OCI-LY7 (cell line): ENCODE data around the gene B4GALNT2. TPM values are rescaled to one million over a fixed set of nuclear protein-coding genes. Genes with fewer than 3 reads are reported as not detected.
A peak's percentile ranks its signal among the peaks of the same experiment; 100 is the strongest.

Experiments used
- BruUV-seq: library from RNA; stranded (reverse); fragments of 400-500 nt; replicated peaks from 2 replicates; lab custom pipeline; 2021; lab: Mats Ljungman, UMichigan
- CTCF ChIA-PET: fragments of 300-600 bp; sonication (Branson Sonifier 250); formaldehyde crosslinking; loops from one replicate; lab custom pipeline; 2022; ENCODE audit warnings: antibody characterized with exemption; ENCODE audit not compliant: unreplicated experiment; lab: Charles Lee
- POLR2A ChIA-PET: fragments of 300-600 bp; sonication (Branson Sonifier 250); formaldehyde crosslinking; loops from one replicate; lab custom pipeline; 2022; ENCODE audit warnings: antibody characterized with exemption; lab: Charles Lee
- DNase-seq: peaks from one replicate; pipeline ENCODE4 v3.0.0-alpha.2; 2015; ENCODE audit warnings: low spot score
- H2AFZ ChIP-seq: fragments of 200-600 bp; sonication (generic), shearing (Covaris generic); 2 replicates; pipeline ENCODE4 v1.6.1; 2014; ENCODE audit warnings: mild to moderate bottlenecking, antibody characterized with exemption, low read length, moderate library complexity
- H3K27ac ChIP-seq: fragments of 200-600 bp; sonication (generic); 2 replicates; pipeline ENCODE4 v1.5.1; 2014; ENCODE audit warnings: mixed run types, low read depth, mild to moderate bottlenecking, moderate library complexity, low read length, inconsistent platforms; ENCODE audit not compliant: poor library complexity, severe bottlenecking
- H3K36me3 ChIP-seq: fragments of 200-600 bp; sonication (generic); 2 replicates; pipeline ENCODE4 v1.6.1; 2014; ENCODE audit warnings: mild to moderate bottlenecking, antibody characterized with exemption, low read length, moderate library complexity, mixed read lengths; ENCODE audit not compliant: insufficient read depth
- H3K4me1 ChIP-seq: fragments of 200-600 bp; sonication (generic); 2 replicates; pipeline ENCODE4 v1.5.1; 2014; ENCODE audit warnings: mild to moderate bottlenecking, low read length; ENCODE audit not compliant: insufficient read depth, poor library complexity, severe bottlenecking
- H3K4me2 ChIP-seq: fragments of 200-600 bp; sonication (generic); 2 replicates; pipeline ENCODE4 v1.6.1; 2014; ENCODE audit warnings: mild to moderate bottlenecking, low read length
- H3K4me3 ChIP-seq: fragments of 200-600 bp; sonication (generic); 2 replicates; pipeline ENCODE4 v1.5.1; 2014; ENCODE audit warnings: mild to moderate bottlenecking, low read depth, low read length; ENCODE audit not compliant: poor library complexity, severe bottlenecking
- H3K79me2 ChIP-seq: fragments of 200-600 bp; sonication (generic); 2 replicates; pipeline ENCODE4 v1.6.1; 2016; ENCODE audit warnings: low read depth, mild to moderate bottlenecking, low read length, moderate library complexity, mixed read lengths; ENCODE audit not compliant: insufficient read depth
- H3K9me2 ChIP-seq: fragments of 200-600 bp; sonication (generic); 2 replicates; pipeline ENCODE4 v1.6.1; 2016; ENCODE audit warnings: mild to moderate bottlenecking, low read length, mixed read lengths; ENCODE audit not compliant: insufficient read depth
- H3K9me3 ChIP-seq: fragments of 200-600 bp; sonication (generic); 2 replicates; pipeline ENCODE4 v1.6.1; 2014; ENCODE audit warnings: mild to moderate bottlenecking, mixed run types, low read length, mixed read lengths
- H4K20me1 ChIP-seq: fragments of 200-600 bp; sonication (generic); 2 replicates; pipeline ENCODE4 v1.6.1; 2014; ENCODE audit warnings: mild to moderate bottlenecking, antibody characterized with exemption, low read length, moderate library complexity, mixed read lengths; ENCODE audit not compliant: insufficient read depth
- CTCF ChIP-seq: fragments of 200-600 bp; sonication (generic); conservative IDR thresholded peaks from 2 replicates; pipeline ENCODE4 v1.5.1; 2014; ENCODE audit warnings: mild to moderate bottlenecking, antibody characterized with exemption, low read length, moderate library complexity, mixed read lengths
- EZH2phosphoT487 ChIP-seq: fragments of 200-600 bp; sonication (generic); IDR thresholded peaks from 2 replicates; pipeline ENCODE4 v1.6.1; 2018; ENCODE audit warnings: low read depth, borderline replicate concordance, mild to moderate bottlenecking, mixed run types, antibody characterized with exemption, low read length, moderate library complexity, mixed read lengths
- intact Hi-C: fragments of 100-400 bp; cut with micrococcal nuclease; formaldehyde crosslinking; loops from one replicate; pipeline ENCODE4 v1.10.0; 2022; ENCODE audit not compliant: unreplicated experiment
- total RNA-seq, 2 experiments: library from RNA; depleted of rRNA in 1 of 2; stranded (reverse); fragments of >200 nt in 1 of 2; shearing (Covaris generic) in 1 of 2; gene quantifications; 2 replicates each; pipeline ENCODE4 v1.2.3, GENCODE V29; 2014 to 2022

B4GALNT2 gene
- total RNA-seq, 2 experiments from 2014 or later, result not detected

- peaks cover 63% of the 10 kb centered on the region for H3K79me2 ChIP-seq
- no peaks in the 10 kb centered on the region for H3K9me3 ChIP-seq
- H2AFZ ChIP-seq, result no peak overlapping the region
- H3K9me2 ChIP-seq, result no peaks in the 10 kb centered on the region
- peaks cover 82% of the 10 kb centered on the region for H3K4me1 ChIP-seq
- TF ChIP-seq EZH2phosphoT487 (no peak), CTCF (no peak)
- POLR2A ChIA-PET, result interaction anchor here (0.7 to 6.5 kb wide), 3 partner anchors 20 to 189 kb away, joined by 3 to 45 read pairs (median 4); no protein-coding TSS in a partner anchor
- peak overlapping the region; percentile 82 for H3K4me3 ChIP-seq
- peak overlapping the region; percentile 95 for H3K4me2 ChIP-seq
- intact Hi-C loops, result loop anchor here (10.0 kb wide), 2 partner anchors 461 to 531 kb away; partner anchors contain the start of gene SPOP
- H3K27ac ChIP-seq, result peak overlapping the region; percentile 92
- H3K36me3 ChIP-seq, result peaks cover 37% of the 10 kb centered on the region
- peak; percentile 83 for DNase-seq
- no TSS peak for BruUV-seq
- H4K20me1 ChIP-seq, result peaks cover 5% of the 10 kb centered on the region; the same call in 1 of the 2 replicates
- CTCF ChIA-PET, result interaction anchor here (0.6 kb wide), 1 partner anchor 17 kb away, joined by 3 read pairs; no protein-coding TSS in a partner anchor
Observed at GRCh38 chr17:49213399-49213798, 80.8 kb downstream of the B4GALNT2 start.

- intact Hi-C loops, result loop anchor here (10.0 kb wide), 2 partner anchors 461 to 531 kb away; partner anchors contain the start of gene SPOP
- Histone ChIP-seq H3K9me2 (no peaks in the 10 kb centered on the region), H3K4me3 (peak overlapping the region; percentile 82), H3K36me3 (peaks cover 40% of the 10 kb centered on the region), H3K4me2 (peak overlapping the region; percentile 95), H3K79me2 (peaks cover 63% of the 10 kb centered on the region), H3K27ac (peak overlapping the region; percentile 92), H3K9me3 (no peaks in the 10 kb centered on the region), H2AFZ (no peak overlapping the region), H4K20me1 (peaks cover 5% of the 10 kb centered on the region; the same call in 1 of the 2 replicates), H3K4me1 (peaks cover 82% of the 10 kb centered on the region)
- ChIA-PET CTCF (no interaction called here), POLR2A (interaction anchor here (1.2 to 6.5 kb wide), 2 partner anchors 21 to 174 kb away, joined by 3 to 45 read pairs; no protein-coding TSS in a partner anchor)
- no TSS peak for BruUV-seq
- no peak for DNase-seq
- TF ChIP-seq CTCF, result no peak
Observed at GRCh38 chr17:49213847-49214246, 81.3 kb downstream of the B4GALNT2 start.
